B cell (primary cell): ENCODE measurements around the gene RALY. TPM values are rescaled to one million over a fixed set of nuclear protein-coding genes. Genes with fewer than 3 reads are reported as not detected.

Source experiments
- ATAC-seq: fragments of 200-7000 bp; cut with Tn5 transposase; one replicate; pipeline ENCODE4 v1.10.0; 2021; ENCODE audit warnings: low read depth, mild to moderate bottlenecking, moderate number of reproducible peaks, moderate library complexity
- CTCF ChIA-PET: fragments of 350-600 bp; sonication (Branson Sonifier 250); formaldehyde crosslinking; loops from one replicate; lab custom pipeline; 2021; ENCODE audit warnings: antibody characterized with exemption, inconsistent platforms; lab: Charles Lee
- POLR2A ChIA-PET: fragments of 350-600 bp; sonication (Branson Sonifier 250); formaldehyde crosslinking; loops from one replicate; lab custom pipeline; 2021; ENCODE audit warnings: antibody characterized with exemption; lab: Charles Lee
- DNase-seq: peaks from one replicate; pipeline ENCODE4 v3.0.0; 2013
- H2AFZ ChIP-seq: 2 replicates; pipeline ENCODE4 v1.6.1; 2012; ENCODE audit warnings: mild to moderate bottlenecking, low read depth, low read length; ENCODE audit not compliant: insufficient read depth, poor library complexity, severe bottlenecking
- H3K27ac ChIP-seq, 2 donors: 1 replicate in 1 of 2; 2 replicates in 1 of 2; pipeline ENCODE4 v1.5.1; 2012 to 2013; ENCODE audit warnings: low read length in 2 of 2, mild to moderate bottlenecking in 2 of 2, moderate library complexity in 1 of 2
- H3K27me3 ChIP-seq, 4 experiments: fragments of 200-600 bp in 1 of 4; sonication (generic) in 1 of 4; replicated peaks in 1 of 4; 1 replicate in 2 of 4; 2 replicates in 2 of 4; pipeline versions ENCODE4 v1.6.1 to v1.7.0; 2013 to 2016; ENCODE audit warnings: low read length in 3 of 4, mild to moderate bottlenecking in 2 of 4, mixed read lengths in 1 of 4, moderate library complexity in 1 of 4; ENCODE audit not compliant: insufficient read depth in 4 of 4, control insufficient read depth in 3 of 4; ENCODE audit errors: control extremely low read depth in 1 of 4
- H3K36me3 ChIP-seq, 2 experiments: replicated peaks in 1 of 2; 1 replicate in 1 of 2; 2 replicates in 1 of 2; pipeline versions ENCODE4 v1.6.1 to v1.7.1; 2013; ENCODE audit warnings: low read length in 1 of 2; ENCODE audit not compliant: insufficient read depth in 2 of 2, control insufficient read depth in 1 of 2; ENCODE audit errors: control extremely low read depth in 1 of 2, extremely low read depth in 1 of 2
- H3K4me1 ChIP-seq, 2 donors: fragments of 200-600 bp in 1 of 2; sonication (generic) in 1 of 2; 1 replicate in 1 of 2; 2 replicates in 1 of 2; pipeline versions ENCODE4 v1.5.1 to v1.6.1; 2013 to 2017; ENCODE audit warnings: low read length in 2 of 2; ENCODE audit not compliant: control insufficient read depth in 2 of 2, insufficient read depth in 2 of 2
- H3K4me2 ChIP-seq: replicated peaks from 2 replicates; pipeline ENCODE3; 2012; ENCODE audit warnings: mild to moderate bottlenecking, low read depth, low read length; ENCODE audit not compliant: poor library complexity, severe bottlenecking
- H3K4me3 ChIP-seq, 5 experiments: fragments of 200-600 bp in 1 of 5; sonication (generic) in 1 of 5; 1 replicate in 3 of 5; 2 replicates in 2 of 5; pipeline versions ENCODE4 v1.5.1 to v1.7.0; 2011 to 2016; ENCODE audit warnings: low read length in 4 of 5, mild to moderate bottlenecking in 4 of 5, low read depth in 2 of 5, control low read depth in 1 of 5, moderate library complexity in 1 of 5; ENCODE audit not compliant: insufficient read depth in 1 of 5; ENCODE audit errors: control extremely low read depth in 1 of 5, extremely low read depth in 1 of 5
- H3K79me2 ChIP-seq: fragments of 200-600 bp; sonication (generic); one replicate; pipeline ENCODE4 v1.6.0; 2016; ENCODE audit warnings: low read length; ENCODE audit not compliant: control insufficient read depth, insufficient read depth
- H3K9ac ChIP-seq: fragments of 200-600 bp; sonication (generic); 2 replicates; pipeline ENCODE4 v1.6.1; 2017; ENCODE audit warnings: mild to moderate bottlenecking, low read length, moderate library complexity
- H3K9me3 ChIP-seq, 3 donors: one replicate each; pipeline versions ENCODE4 v1.6.1 to v1.7.1; 2013; ENCODE audit warnings: low read length in 2 of 3; ENCODE audit not compliant: control insufficient read depth in 2 of 3, insufficient read depth in 1 of 3; ENCODE audit errors: control extremely low read depth in 1 of 3
- H4K20me1 ChIP-seq: 2 replicates; pipeline ENCODE4 v1.6.0; 2012; ENCODE audit warnings: mild to moderate bottlenecking, low read length; ENCODE audit not compliant: insufficient read depth, control insufficient read depth, poor library complexity, severe bottlenecking
- H3K27ac Mint-ChIP-seq: one replicate; pipeline ENCODE4 v1.8.0; 2021; ENCODE audit warnings: mixed read lengths
- H3K27me3 Mint-ChIP-seq: one replicate; pipeline ENCODE4 v1.8.0; 2021; ENCODE audit warnings: mixed read lengths
- H3K4me1 Mint-ChIP-seq: one replicate; pipeline ENCODE4 v1.8.0; 2021; ENCODE audit warnings: mixed read lengths
- H3K4me3 Mint-ChIP-seq: one replicate; pipeline ENCODE4 v1.8.0; 2021; ENCODE audit warnings: mixed read lengths
- H3K9me3 Mint-ChIP-seq: one replicate; pipeline ENCODE4 v1.8.0; 2022; ENCODE audit warnings: mixed read lengths; ENCODE audit not compliant: insufficient read depth
- EZH2 ChIP-seq: IDR thresholded peaks from 2 replicates; pipeline ENCODE4 v1.6.1; 2012; ENCODE audit warnings: borderline replicate concordance, low read depth, mild to moderate bottlenecking, moderate library complexity, low read length; ENCODE audit not compliant: insufficient read depth, poor library complexity, severe bottlenecking
- WGBS: methylation state at CpG from one replicate; pipeline ENCODE4 v1.1.5; 2013; ENCODE audit warnings: missing lambda C conversion rate; ENCODE audit not compliant: insufficient coverage; 5-methylcytosine and 5-hydroxymethylcytosine counted together
- intact Hi-C: fragments of 100-400 bp; cut with micrococcal nuclease; formaldehyde crosslinking; loops from one replicate; pipeline ENCODE4 v1.10.0; 2022
- polyA plus RNA-seq: library from polyadenylated mRNA; depleted of rRNA; stranded (reverse); fragments of >200 nt; gene quantifications from 2 replicates; pipeline ENCODE4 v1.2.3, GENCODE V29; 2012
- total RNA-seq, 2 donors: library from RNA; stranded (reverse); fragments of 120-200 nt in 1 of 2; gene quantifications; 1 replicate in 1 of 2; 2 replicates in 1 of 2; pipeline versions ENCODE4 v1.2.3 to v1.2.4, GENCODE V29; 2013 to 2022
- TF ChIP-seq, protein P1 (sequence below): fragments of 200-600 bp; IDR thresholded peaks from one replicate; pipeline ENCODE4 v1.8.0; 2022; ENCODE audit warnings: antibody characterized with exemption, mild to moderate bottlenecking

Gene RALY
- total and polyA plus RNA-seq, 2 donors (not counting 1 experiment from before 2014, with no cell fraction given): 89.8 to 94.4 TPM

DNA sequence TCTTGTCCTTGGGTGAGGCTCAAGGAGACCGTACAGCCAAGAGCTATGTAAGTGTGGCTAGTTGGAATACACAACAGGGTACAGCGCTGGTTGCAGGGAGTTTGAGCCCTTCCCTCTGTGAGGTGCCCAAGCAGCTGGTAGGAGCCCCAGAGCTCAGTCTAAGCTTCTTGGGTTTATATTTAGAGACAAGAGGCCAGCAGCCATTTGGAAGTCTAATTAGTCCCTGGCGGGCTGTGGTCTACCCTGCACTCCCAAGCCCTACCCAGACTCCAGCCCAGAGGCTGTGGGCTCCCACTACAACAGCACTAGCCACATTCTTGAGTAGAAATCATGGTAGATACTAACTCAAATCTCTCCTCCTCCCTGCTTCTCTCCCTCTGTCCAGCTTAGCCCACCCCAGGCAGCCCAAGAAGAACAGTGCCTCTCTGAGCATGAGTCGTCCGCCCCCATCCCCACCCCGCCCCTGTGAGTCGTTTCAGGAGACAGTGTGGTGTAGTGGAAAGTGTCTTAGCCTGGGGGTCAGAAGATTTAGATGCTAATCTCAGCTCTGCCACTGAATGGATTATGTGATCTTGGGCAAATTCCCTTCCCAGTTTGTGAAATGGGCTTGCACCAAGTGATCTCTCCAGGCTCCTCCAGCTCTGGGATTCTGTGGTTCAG lies 80.5 kb downstream of the RALY start:
- no peak overlapping the region for H3K27ac Mint-ChIP-seq
- no peaks in the 10 kb centered on the region for H3K27me3 ChIP-seq
- DNase-seq: no peak
- CTCF ChIA-PET: interaction anchor here (1.1 to 1.4 kb wide), 2 partner anchors 10 to 282 kb away, joined by 3 to 4 read pairs; no protein-coding TSS in a partner anchor
- no peak overlapping the region for H3K27ac ChIP-seq
- intact Hi-C loops: no loop called here
- TF ChIP-seq EZH2: no peak
- TF ChIP-seq, protein P1, sequence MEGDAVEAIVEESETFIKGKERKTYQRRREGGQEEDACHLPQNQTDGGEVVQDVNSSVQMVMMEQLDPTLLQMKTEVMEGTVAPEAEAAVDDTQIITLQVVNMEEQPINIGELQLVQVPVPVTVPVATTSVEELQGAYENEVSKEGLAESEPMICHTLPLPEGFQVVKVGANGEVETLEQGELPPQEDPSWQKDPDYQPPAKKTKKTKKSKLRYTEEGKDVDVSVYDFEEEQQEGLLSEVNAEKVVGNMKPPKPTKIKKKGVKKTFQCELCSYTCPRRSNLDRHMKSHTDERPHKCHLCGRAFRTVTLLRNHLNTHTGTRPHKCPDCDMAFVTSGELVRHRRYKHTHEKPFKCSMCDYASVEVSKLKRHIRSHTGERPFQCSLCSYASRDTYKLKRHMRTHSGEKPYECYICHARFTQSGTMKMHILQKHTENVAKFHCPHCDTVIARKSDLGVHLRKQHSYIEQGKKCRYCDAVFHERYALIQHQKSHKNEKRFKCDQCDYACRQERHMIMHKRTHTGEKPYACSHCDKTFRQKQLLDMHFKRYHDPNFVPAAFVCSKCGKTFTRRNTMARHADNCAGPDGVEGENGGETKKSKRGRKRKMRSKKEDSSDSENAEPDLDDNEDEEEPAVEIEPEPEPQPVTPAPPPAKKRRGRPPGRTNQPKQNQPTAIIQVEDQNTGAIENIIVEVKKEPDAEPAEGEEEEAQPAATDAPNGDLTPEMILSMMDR: no peak
- H3K4me1 Mint-ChIP-seq: peaks cover 8% of the 10 kb centered on the region
- no peaks in the 10 kb centered on the region for H3K9me3 Mint-ChIP-seq
- 88% methylated on average over 5 of the region's 7 CpGs for WGBS
- peaks cover 93% of the 10 kb centered on the region for H4K20me1 ChIP-seq
- ATAC-seq: no peak
- H3K4me1 ChIP-seq: peaks cover 5 to 7% of the 10 kb centered on the region in 2 donors
- no peak overlapping the region for H3K9ac ChIP-seq
- no peaks in the 10 kb centered on the region for H3K9me3 ChIP-seq
- POLR2A ChIA-PET: no interaction called here
- no peak overlapping the region for H3K4me2 ChIP-seq
- H2AFZ ChIP-seq: no peak overlapping the region
- H3K4me3 ChIP-seq: no peak overlapping the region
- no peak overlapping the region for H3K4me3 Mint-ChIP-seq
- H3K36me3 ChIP-seq: peaks cover 6 to 76% of the 10 kb centered on the region in 2 experiments
- no peaks in the 10 kb centered on the region for H3K27me3 Mint-ChIP-seq
- H3K79me2 ChIP-seq: peaks cover 67% of the 10 kb centered on the region

DNA sequence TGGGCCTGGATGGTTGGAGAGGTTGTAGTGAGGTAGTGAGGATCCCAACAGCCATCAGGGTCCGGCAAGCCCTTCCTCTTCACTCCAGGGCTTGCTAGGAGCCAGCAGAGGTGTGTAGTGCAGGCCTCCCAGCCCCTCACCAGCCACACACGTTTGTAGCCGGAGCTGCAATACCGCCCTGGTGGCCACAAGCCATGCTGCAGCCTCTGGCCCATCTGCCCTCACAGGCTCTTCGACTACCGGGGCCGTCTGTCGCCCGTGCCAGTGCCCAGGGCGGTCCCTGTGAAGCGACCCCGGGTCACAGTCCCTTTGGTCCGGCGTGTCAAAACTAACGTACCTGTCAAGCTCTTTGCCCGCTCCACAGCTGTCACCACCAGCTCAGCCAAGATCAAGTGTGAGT lies 81.9 kb downstream of the RALY start:
- no peaks in the 10 kb centered on the region for H3K9me3 ChIP-seq
- Mint-ChIP-seq H3K27ac (peak overlapping the region; percentile 32), H3K4me3 (no peak overlapping the region), H3K27me3 (no peaks in the 10 kb centered on the region), H3K4me1 (no peaks in the 10 kb centered on the region), H3K9me3 (no peaks in the 10 kb centered on the region)
- no peak for DNase-seq
- ChIA-PET POLR2A (no interaction called here), CTCF (interaction anchor here (1.4 kb wide), 1 partner anchor 283 kb away, joined by 4 read pairs; no protein-coding TSS in a partner anchor)
- no peaks in the 10 kb centered on the region for H3K4me1 ChIP-seq
- intact Hi-C loops: no loop called here
- no peak overlapping the region for H3K4me3 ChIP-seq
- 98% methylated on average over 14 of the region's 16 CpGs for WGBS
- ATAC-seq: no peak
- H2AFZ ChIP-seq: no peak overlapping the region
- peaks cover 6 to 90% of the 10 kb centered on the region in 2 experiments for H3K36me3 ChIP-seq
- no peaks in the 10 kb centered on the region for H3K27me3 ChIP-seq
- peaks cover 53% of the 10 kb centered on the region for H3K79me2 ChIP-seq
- H4K20me1 ChIP-seq: peaks cover 82% of the 10 kb centered on the region
- H3K4me2 ChIP-seq: no peak overlapping the region
- no peak overlapping the region for H3K9ac ChIP-seq
- H3K27ac ChIP-seq: no peak overlapping the region
- TF ChIP-seq EZH2: no peak
- TF ChIP-seq, protein P1: no peak
